CD4-positive, alpha-beta T cell treated with Interleukin-17A for 1 hour (primary cell): ENCODE measurements around the gene TMEM209.

Experiments used
- DNase-seq: peaks from one replicate; pipeline ENCODE4 v3.0.0-alpha.2; 2020

TMEM209 gene

DNA sequence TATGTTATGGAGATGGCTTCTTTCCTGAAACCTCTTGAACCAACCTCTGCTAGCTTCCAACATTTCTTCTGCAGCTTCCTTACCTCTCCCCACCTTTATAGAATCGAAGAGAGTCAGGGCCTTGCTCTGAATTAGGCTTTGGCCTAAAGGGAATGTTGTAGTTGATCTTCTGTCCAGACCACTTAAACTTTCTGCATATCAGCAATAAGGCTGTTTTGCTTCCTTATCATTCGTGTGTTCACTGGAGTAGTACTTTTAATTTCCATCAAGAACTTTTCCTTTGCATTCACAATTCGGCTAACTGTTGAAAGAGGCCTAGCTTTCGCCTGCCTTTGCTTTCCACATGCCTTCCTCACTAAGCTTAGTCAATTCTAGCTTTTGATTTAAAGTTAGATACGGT, 86.9 kb downstream of the TMEM209 start:
- no peak for DNase-seq

DNA sequence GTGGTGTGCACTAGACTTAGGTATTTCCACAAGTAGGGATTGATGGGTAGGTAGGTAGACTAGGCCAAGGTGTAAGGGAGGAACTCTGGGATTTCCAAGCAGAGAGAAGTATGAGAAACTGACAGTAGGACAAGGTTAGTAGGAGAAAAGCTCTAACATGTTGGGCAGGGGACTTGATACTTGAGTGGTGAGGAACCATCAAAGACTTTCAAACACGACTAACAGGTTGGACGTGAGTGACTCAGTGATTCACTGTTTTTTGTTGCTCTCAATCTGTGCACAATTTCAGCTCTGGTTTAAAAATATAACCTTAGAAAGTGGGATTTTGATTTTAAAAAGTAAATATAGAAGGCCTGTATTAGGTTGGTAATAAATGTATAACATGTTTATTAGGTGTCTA, 90.4 kb downstream of the TMEM209 start:
- no peak for DNase-seq
